Measurements from ENCODE around the gene TCP11L2. TPM values are rescaled to one million over a fixed set of nuclear protein-coding genes. Genes with fewer than 3 reads are reported as not detected.

Gene TCP11L2
- total RNA-seq, 1 donor from 2014 or later, result 1.4 TPM

GRCh38 chr12:106289196-106289681, 13.3 kb upstream of the TCP11L2 start:
- Mint-ChIP-seq H3K4me3 (no peak overlapping the region), H3K27ac (ENCODE audit: unreplicated experiment) (no peak overlapping the region), H3K9me3 (no peaks in the 10 kb centered on the region), H3K27me3 (ENCODE audit: low read depth) (no peaks in the 10 kb centered on the region), H3K4me1 (no peaks in the 10 kb centered on the region), H3K36me3 (ENCODE audit: low read depth) (no peaks in the 10 kb centered on the region)
- no peak for DNase-seq (ENCODE audit: low read depth, low spot score)
- TF ChIP-seq CTCF (conservative IDR thresholded peaks at IDR 0.05), result no peak

GRCh38 chr12:106290666-106291065, 11.9 kb upstream of the TCP11L2 start:
- TF ChIP-seq CTCF (conservative IDR thresholded peaks at IDR 0.05), result no peak
- no peak overlapping the region for H3K27ac Mint-ChIP-seq (ENCODE audit: unreplicated experiment)
- H3K9me3 Mint-ChIP-seq, result no peaks in the 10 kb centered on the region
- H3K27me3 Mint-ChIP-seq (ENCODE audit: low read depth), result no peaks in the 10 kb centered on the region
- no peaks in the 10 kb centered on the region for H3K36me3 Mint-ChIP-seq (ENCODE audit: low read depth)
- H3K4me1 Mint-ChIP-seq, result no peaks in the 10 kb centered on the region
- no peak overlapping the region for H3K4me3 Mint-ChIP-seq
- no peak for DNase-seq (ENCODE audit: low read depth, low spot score)

GRCh38 chr12:106291342-106291741, 11.2 kb upstream of the TCP11L2 start:
- no peaks in the 10 kb centered on the region for H3K9me3 Mint-ChIP-seq
- no peaks in the 10 kb centered on the region for H3K36me3 Mint-ChIP-seq (ENCODE audit: low read depth)
- no peaks in the 10 kb centered on the region for H3K4me1 Mint-ChIP-seq
- no peak overlapping the region for H3K27ac Mint-ChIP-seq (ENCODE audit: unreplicated experiment)
- no peaks in the 10 kb centered on the region for H3K27me3 Mint-ChIP-seq (ENCODE audit: low read depth)
- no peak for DNase-seq (ENCODE audit: low read depth, low spot score)
- TF ChIP-seq CTCF (conservative IDR thresholded peaks at IDR 0.05), result no peak
- H3K4me3 Mint-ChIP-seq, result no peak overlapping the region

- Mint-ChIP-seq H3K27ac (ENCODE audit: unreplicated experiment) (no peak overlapping the region), H3K27me3 (ENCODE audit: low read depth) (no peaks in the 10 kb centered on the region), H3K4me3 (no peak overlapping the region), H3K4me1 (no peaks in the 10 kb centered on the region), H3K9me3 (no peaks in the 10 kb centered on the region), H3K36me3 (ENCODE audit: low read depth) (no peaks in the 10 kb centered on the region)
- no peak for TF ChIP-seq CTCF (conservative IDR thresholded peaks at IDR 0.05)
- DNase-seq (ENCODE audit: low read depth, low spot score), result no peak
Measured at GRCh38 chr12:106292339-106292738, 10.2 kb upstream of the TCP11L2 start.

- Mint-ChIP-seq H3K9me3 (no peaks in the 10 kb centered on the region), H3K36me3 (ENCODE audit: low read depth) (no peaks in the 10 kb centered on the region), H3K27ac (ENCODE audit: unreplicated experiment) (no peak overlapping the region), H3K27me3 (ENCODE audit: low read depth) (peaks cover 6% of the 10 kb centered on the region), H3K4me1 (peaks cover under 1% of the 10 kb centered on the region), H3K4me3 (no peak overlapping the region)
- DNase-seq (ENCODE audit: low read depth, low spot score), result no peak
- TF ChIP-seq CTCF (conservative IDR thresholded peaks at IDR 0.05), result no peak
Measured at GRCh38 chr12:106296179-106296877, 6.2 kb upstream of the TCP11L2 start.
